GM18951 (cell line): ENCODE measurements around the gene PIGT.

Source experiments
- POLR2A ChIP-seq: IDR thresholded peaks from 4 replicates; pipeline ENCODE4 v1.6.1; 2011; ENCODE audit warnings: mild to moderate bottlenecking; ENCODE audit not compliant: insufficient read length, insufficient read depth; ENCODE audit errors: extremely low read depth
- in situ Hi-C: fragments of 300-500 bp; cut with MboI; formaldehyde crosslinking; loops from one replicate; pipeline ENCODE4 v1.12.0; 2022; ENCODE audit warnings: low sequenced_read_pairs, mixed read lengths, inconsistent platforms; ENCODE audit not compliant: unreplicated experiment

Gene PIGT

GRCh38 chr20:45378191-45378590, 37.8 kb upstream of the PIGT start, which contains the start of gene TP53TG5:
Gene TP53TG5, minus strand, starts transcription at chr20:45378325. Its CDS starts 89 bp downstream, at chr20:45378236.
- no peak for TF ChIP-seq POLR2A
- in situ Hi-C loops = no loop called here

- no peak for TF ChIP-seq POLR2A
These were observed 28.7 kb upstream of the PIGT start for GRCh38 chr20:45387274-45387673.

GRCh38 chr20:45390931-45391330, 25.0 kb upstream of the PIGT start:
- TF ChIP-seq POLR2A = no peak
- in situ Hi-C loops = no loop called here

More at GRCh38 chr20:45387274-45387673, 28.7 kb upstream of the PIGT start:
- in situ Hi-C loops = no loop called here

GRCh38 chr20:45391559-45391958, 24.4 kb upstream of the PIGT start:
- in situ Hi-C loops = no loop called here
- TF ChIP-seq POLR2A = no peak

GRCh38 chr20:45392733-45393132, 23.2 kb upstream of the PIGT start:
- TF ChIP-seq POLR2A = no peak
- in situ Hi-C loops = no loop called here

- in situ Hi-C loops = no loop called here
- TF ChIP-seq POLR2A = no peak
These were observed 21.5 kb upstream of the PIGT start for GRCh38 chr20:45394221-45395113.

- in situ Hi-C loops = no loop called here
These were observed 20.9 kb upstream of the PIGT start for GRCh38 chr20:45395114-45395415.

GRCh38 chr20:45399018-45399417, 16.9 kb upstream of the PIGT start:
- in situ Hi-C loops = no loop called here
- TF ChIP-seq POLR2A = no peak

More at GRCh38 chr20:45395114-45395415, 20.9 kb upstream of the PIGT start:
- TF ChIP-seq POLR2A = no peak

GRCh38 chr20:45400346-45401031, 15.5 kb upstream of the PIGT start:
- in situ Hi-C loops = no loop called here
- no peak for TF ChIP-seq POLR2A

GRCh38 chr20:45402946-45403345, 13.0 kb upstream of the PIGT start:
- in situ Hi-C loops = no loop called here
- TF ChIP-seq POLR2A = no peak

GRCh38 chr20:45404438-45404837, 11.5 kb upstream of the PIGT start:
- no peak for TF ChIP-seq POLR2A

GRCh38 chr20:45405571-45406259, 10.2 kb upstream of the PIGT start:
- in situ Hi-C loops = no loop called here
- no peak for TF ChIP-seq POLR2A

More at GRCh38 chr20:45404438-45404837, 11.5 kb upstream of the PIGT start:
- in situ Hi-C loops = no loop called here
